Dendritic cell treated with granulocyte-macrophage colony-stimulating factor and Interleukin-4, amounts not matched to agents 40 ng/mL and 50 ng/mL, for 4 days (primary cell): Measurements from ENCODE around the gene HPS1.

ENCODE experiments used
- H3K27ac Mint-ChIP-seq: one replicate; pipeline ENCODE4 v1.8.0; 2022; ENCODE audit warnings: mild to moderate bottlenecking, mixed read lengths
- H3K27me3 Mint-ChIP-seq: one replicate; pipeline ENCODE4 v1.8.0; 2022; ENCODE audit warnings: mild to moderate bottlenecking, mixed read lengths
- H3K36me3 Mint-ChIP-seq: one replicate; pipeline ENCODE4 v1.8.0; 2022; ENCODE audit warnings: low read depth, mixed read lengths
- H3K4me1 Mint-ChIP-seq: one replicate; pipeline ENCODE4 v1.8.0; 2022; ENCODE audit warnings: low read depth, mixed read lengths
- H3K4me3 Mint-ChIP-seq: one replicate; pipeline ENCODE4 v1.8.0; 2022; ENCODE audit warnings: mild to moderate bottlenecking, moderate library complexity, mixed read lengths
- H3K9me3 Mint-ChIP-seq: one replicate; pipeline ENCODE4 v1.8.0; 2022; ENCODE audit warnings: mixed read lengths
- intact Hi-C: fragments of 100-400 bp; cut with micrococcal nuclease; formaldehyde crosslinking; loops from one replicate; pipeline ENCODE4 v1.15.0; 2022

Gene HPS1

DNA sequence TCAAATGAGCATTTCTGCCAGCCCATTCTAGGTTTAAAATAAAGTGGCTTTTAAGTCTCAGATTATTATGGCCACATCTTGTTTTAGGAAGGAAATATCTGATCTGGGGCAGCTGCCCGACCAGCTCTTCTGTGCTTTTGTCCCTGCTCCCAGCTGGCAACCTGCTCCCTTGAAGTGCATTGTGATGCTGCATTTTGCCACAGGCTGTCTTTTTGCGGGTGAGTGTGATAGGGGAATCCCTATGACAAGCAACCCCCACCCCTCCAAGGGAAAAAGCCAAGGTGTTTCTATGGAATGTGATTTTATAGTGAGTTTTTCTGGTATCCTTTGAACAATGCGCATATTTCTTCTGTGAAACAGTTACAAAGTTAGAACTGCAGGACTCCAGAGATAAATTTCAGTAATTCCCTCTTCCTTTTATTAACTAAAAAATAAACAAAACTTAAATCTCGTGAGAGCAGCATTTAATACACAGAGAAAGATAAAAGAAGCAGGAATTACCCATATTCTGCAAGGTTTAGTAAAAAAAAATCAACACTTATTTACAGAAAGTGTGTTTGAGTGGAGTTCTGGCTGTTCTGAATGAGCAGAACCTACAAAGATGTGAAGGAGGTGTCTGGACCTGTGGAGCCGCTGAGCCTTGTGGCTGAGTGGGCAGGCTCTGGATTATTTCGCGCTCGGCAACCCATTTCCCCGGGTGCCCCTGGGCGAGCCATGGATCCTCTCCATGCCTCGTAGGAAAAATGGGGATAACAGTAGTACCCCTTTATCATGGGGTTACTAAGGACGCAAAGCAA lies 10.1 kb upstream of the HPS1 start:
- Mint-ChIP-seq H3K36me3 (no peaks in the 10 kb centered on the region), H3K4me1 (peaks cover 12% of the 10 kb centered on the region), H3K27ac (no peak overlapping the region), H3K4me3 (no peak overlapping the region), H3K27me3 (peaks cover 24% of the 10 kb centered on the region), H3K9me3 (no peaks in the 10 kb centered on the region)
- intact Hi-C loops: no loop called here

DNA sequence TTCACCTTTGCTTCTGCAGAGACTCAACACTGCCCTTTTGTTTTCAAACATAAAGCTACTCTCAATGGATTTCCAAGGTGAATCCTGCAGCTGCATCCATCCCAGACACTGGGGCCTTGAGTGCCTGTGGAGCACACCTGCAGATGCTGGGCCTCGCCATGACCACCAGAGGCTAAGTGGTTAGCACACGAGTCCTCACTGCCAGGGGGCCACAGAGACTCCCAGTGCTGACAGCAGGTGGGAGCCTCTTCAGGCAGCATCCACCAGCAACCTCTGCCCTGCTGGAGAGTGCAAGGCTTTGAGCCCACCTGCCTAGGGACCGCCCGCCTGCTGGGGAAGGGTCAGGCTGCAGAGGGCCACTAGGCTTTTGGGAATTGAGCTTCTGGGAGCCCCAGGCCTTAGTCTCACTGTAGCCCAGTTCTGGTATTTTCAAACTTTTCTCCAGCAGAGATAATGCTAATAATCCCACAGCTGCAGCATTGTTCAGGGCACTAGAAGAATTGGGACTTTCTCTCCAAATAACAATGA lies 9.4 kb upstream of the HPS1 start:
- no peaks in the 10 kb centered on the region for H3K9me3 Mint-ChIP-seq
- H3K27ac Mint-ChIP-seq: no peak overlapping the region
- no peaks in the 10 kb centered on the region for H3K36me3 Mint-ChIP-seq
- peaks cover 12% of the 10 kb centered on the region for H3K4me1 Mint-ChIP-seq
- intact Hi-C loops: no loop called here
- no peak overlapping the region for H3K4me3 Mint-ChIP-seq
- H3K27me3 Mint-ChIP-seq: peaks cover 26% of the 10 kb centered on the region

- no peak overlapping the region for H3K4me3 Mint-ChIP-seq
- H3K27ac Mint-ChIP-seq: no peak overlapping the region
- peaks cover 13% of the 10 kb centered on the region for H3K4me1 Mint-ChIP-seq
- H3K36me3 Mint-ChIP-seq: no peaks in the 10 kb centered on the region
- H3K27me3 Mint-ChIP-seq: peaks cover 34% of the 10 kb centered on the region
- intact Hi-C loops: no loop called here
- no peaks in the 10 kb centered on the region for H3K9me3 Mint-ChIP-seq
These were observed 7.0 kb upstream of the HPS1 start for GRCh38 chr10:98453729-98454128.

DNA sequence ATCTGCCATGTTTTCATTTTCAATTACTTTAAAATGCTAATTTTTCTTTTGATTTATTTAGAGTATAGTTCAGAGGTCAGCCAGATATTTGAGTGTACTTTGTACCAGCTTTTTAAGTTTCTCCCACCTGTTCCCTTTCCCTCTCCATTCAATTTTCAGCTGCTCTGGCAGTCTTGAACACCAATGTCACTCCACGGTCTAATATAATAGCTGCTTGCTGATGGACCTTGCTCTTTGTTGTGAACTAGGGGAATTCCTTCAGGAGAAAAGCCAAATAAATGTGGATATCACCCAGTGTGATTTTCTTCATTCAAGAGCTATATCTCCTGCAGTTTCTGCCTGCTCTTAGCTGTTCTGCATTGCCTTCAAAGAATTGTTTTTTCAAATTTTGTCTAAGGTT lies 3.9 kb upstream of the HPS1 start:
- H3K27ac Mint-ChIP-seq: no peak overlapping the region
- intact Hi-C loops: no loop called here
- no peak overlapping the region for H3K4me3 Mint-ChIP-seq
- H3K36me3 Mint-ChIP-seq: peaks cover 9% of the 10 kb centered on the region
- peaks cover 26% of the 10 kb centered on the region for H3K4me1 Mint-ChIP-seq
- peaks cover 15% of the 10 kb centered on the region for H3K27me3 Mint-ChIP-seq
- H3K9me3 Mint-ChIP-seq: no peaks in the 10 kb centered on the region

- peaks cover 15% of the 10 kb centered on the region for H3K27me3 Mint-ChIP-seq
- peaks cover 23% of the 10 kb centered on the region for H3K36me3 Mint-ChIP-seq
- intact Hi-C loops: loop anchor here (10.0 kb wide), 1 partner anchor 184 kb away; the partner anchor contains the start of gene LOXL4
- peaks cover 39% of the 10 kb centered on the region for H3K4me1 Mint-ChIP-seq
- no peak overlapping the region for H3K4me3 Mint-ChIP-seq
- H3K9me3 Mint-ChIP-seq: no peaks in the 10 kb centered on the region
- H3K27ac Mint-ChIP-seq: no peak overlapping the region
These were observed 2.6 kb upstream of the HPS1 start for GRCh38 chr10:98449287-98449686.

DNA sequence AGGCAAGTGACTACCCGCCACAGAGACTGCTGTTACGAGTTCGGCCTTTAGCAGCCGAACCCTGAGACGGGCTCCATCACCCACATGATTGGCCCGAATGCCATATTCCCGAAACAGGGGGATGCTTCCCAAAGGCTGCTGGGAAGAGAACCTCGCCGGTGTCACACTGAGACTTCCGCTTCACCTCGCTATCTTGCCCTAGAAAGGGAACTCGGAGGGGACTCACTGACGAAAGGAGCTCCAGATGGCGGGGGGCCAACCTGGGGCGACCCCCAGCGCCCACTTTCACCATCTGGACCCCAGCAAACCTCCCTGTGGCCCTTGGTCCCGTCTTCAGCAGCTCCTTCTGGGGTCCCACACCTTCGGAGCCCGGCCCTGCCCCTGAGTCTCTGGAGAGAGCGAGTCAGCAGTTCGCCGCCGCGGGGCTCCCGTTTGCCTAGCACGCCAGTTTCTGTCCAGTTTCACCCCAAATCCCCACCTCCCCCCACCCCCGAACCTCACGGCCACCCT lies 529 bp downstream of the HPS1 start:
- H3K4me3 Mint-ChIP-seq: peak overlapping the region; percentile 93
- H3K36me3 Mint-ChIP-seq: peaks cover 53% of the 10 kb centered on the region
- H3K27ac Mint-ChIP-seq: peak overlapping the region; percentile 85
- no peaks in the 10 kb centered on the region for H3K9me3 Mint-ChIP-seq
- H3K4me1 Mint-ChIP-seq: peaks cover 66% of the 10 kb centered on the region
- peaks cover 10% of the 10 kb centered on the region for H3K27me3 Mint-ChIP-seq
- intact Hi-C loops: loop anchor here (10.0 kb wide), 1 partner anchor 181 kb away; the partner anchor contains the start of gene LOXL4

DNA sequence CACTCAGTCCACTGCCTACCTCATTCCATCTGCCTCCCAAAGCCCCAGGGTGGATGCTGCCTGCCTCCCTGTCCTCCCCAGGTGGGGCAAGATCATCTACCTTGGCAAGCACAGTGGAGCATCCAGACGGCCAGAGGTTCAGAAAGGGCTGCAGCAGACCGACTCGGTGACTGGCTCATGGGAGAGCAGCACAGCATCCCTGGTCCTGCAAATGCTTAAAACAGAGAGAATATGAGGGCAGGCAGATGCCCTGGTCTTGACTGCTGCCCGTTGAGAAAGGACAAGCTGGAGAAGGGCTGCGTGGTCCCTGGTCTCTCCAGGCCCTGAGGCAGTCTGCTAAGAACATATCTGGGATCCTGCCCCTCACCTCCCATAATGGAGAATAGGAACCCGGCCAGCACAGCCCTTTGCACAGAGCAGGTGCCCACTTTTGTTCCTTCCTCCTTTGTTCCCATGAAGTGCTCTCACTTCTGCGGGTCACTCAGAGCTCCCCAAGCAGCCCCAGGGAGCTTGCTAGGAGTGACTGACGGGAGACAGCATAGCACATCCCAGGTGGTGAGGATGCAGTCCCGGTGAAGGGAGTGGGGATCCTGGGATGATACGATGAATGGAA lies 1.4 kb downstream of the HPS1 start:
- Mint-ChIP-seq H3K4me1 (peaks cover 70% of the 10 kb centered on the region), H3K4me3 (peak overlapping the region; percentile 93), H3K9me3 (no peaks in the 10 kb centered on the region), H3K27me3 (peaks cover 4% of the 10 kb centered on the region), H3K27ac (peak overlapping the region; percentile 85), H3K36me3 (peaks cover 60% of the 10 kb centered on the region)
- intact Hi-C loops: loop anchor here (10.0 kb wide), 1 partner anchor 181 kb away; the partner anchor contains the start of gene LOXL4

GRCh38 chr10:98444314-98445006 lies 2.3 kb downstream of the HPS1 start:
- Mint-ChIP-seq H3K27ac (peak overlapping the region; percentile 85), H3K9me3 (peaks cover 8% of the 10 kb centered on the region), H3K27me3 (peaks cover under 1% of the 10 kb centered on the region), H3K4me1 (peaks cover 76% of the 10 kb centered on the region), H3K4me3 (peak overlapping the region; percentile 93), H3K36me3 (peaks cover 69% of the 10 kb centered on the region)
- intact Hi-C loops: loop anchor here (10.0 kb wide), 1 partner anchor 180 kb away; the partner anchor contains the start of gene LOXL4

DNA sequence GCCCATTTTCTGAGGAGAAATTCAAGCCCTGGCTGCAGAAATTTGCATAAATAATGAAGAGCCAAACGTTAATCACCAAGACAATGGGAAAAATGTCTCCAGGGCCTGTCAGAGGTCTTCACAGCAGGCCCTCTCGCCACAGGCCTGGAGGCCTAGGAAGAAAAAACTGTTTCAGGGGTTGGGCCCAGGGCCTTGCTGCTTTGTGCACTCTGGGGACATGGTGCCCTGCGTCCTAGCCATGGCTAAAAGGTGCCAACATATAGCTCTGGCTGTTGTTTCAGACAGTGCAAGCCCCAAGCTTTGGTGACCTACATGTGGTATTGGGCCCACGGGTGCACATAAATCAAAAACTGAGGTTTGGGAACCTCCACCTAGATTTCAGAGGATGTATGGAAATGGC lies 8.0 kb downstream of the HPS1 start:
- intact Hi-C loops: no loop called here
- Mint-ChIP-seq H3K4me3 (no peak overlapping the region), H3K27me3 (no peaks in the 10 kb centered on the region), H3K27ac (no peak overlapping the region), H3K36me3 (peaks cover 96% of the 10 kb centered on the region), H3K9me3 (peaks cover 8% of the 10 kb centered on the region), H3K4me1 (peaks cover 63% of the 10 kb centered on the region)

GRCh38 chr10:98436704-98437103 lies 10.0 kb downstream of the HPS1 start:
- intact Hi-C loops: no loop called here
- peaks cover 8% of the 10 kb centered on the region for H3K9me3 Mint-ChIP-seq
- no peak overlapping the region for H3K4me3 Mint-ChIP-seq
- no peaks in the 10 kb centered on the region for H3K27me3 Mint-ChIP-seq
- peaks cover 96% of the 10 kb centered on the region for H3K36me3 Mint-ChIP-seq
- H3K27ac Mint-ChIP-seq: no peak overlapping the region
- peaks cover 43% of the 10 kb centered on the region for H3K4me1 Mint-ChIP-seq

DNA sequence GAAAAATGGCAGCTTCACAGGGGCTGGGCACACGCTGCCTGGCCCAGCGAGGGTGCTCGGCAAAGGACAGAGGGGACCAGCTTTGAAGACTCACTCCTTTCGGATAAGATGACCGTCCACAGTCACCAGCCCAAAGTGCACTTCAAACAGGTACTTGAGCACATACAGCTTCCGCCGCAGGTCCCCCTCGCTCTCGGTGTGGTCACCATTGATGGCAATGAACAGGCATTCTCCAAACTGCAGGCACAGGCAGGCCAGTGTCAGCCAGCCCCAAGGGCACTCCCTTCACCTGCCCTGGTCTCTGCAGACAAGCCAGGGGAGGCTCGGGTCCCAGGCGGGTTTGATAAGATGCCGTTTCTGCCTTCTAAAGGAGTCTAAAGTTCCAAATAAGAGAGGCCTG lies 11.6 kb downstream of the HPS1 start:
- Mint-ChIP-seq H3K4me3 (no peak overlapping the region), H3K27me3 (no peaks in the 10 kb centered on the region), H3K36me3 (peaks cover 98% of the 10 kb centered on the region), H3K9me3 (peaks cover 7% of the 10 kb centered on the region), H3K27ac (no peak overlapping the region), H3K4me1 (peaks cover 39% of the 10 kb centered on the region)
- intact Hi-C loops: no loop called here

GRCh38 chr10:98433881-98434732 lies 12.6 kb downstream of the HPS1 start:
- H3K27me3 Mint-ChIP-seq: no peaks in the 10 kb centered on the region
- intact Hi-C loops: no loop called here
- peaks cover 98% of the 10 kb centered on the region for H3K36me3 Mint-ChIP-seq
- peaks cover 29% of the 10 kb centered on the region for H3K4me1 Mint-ChIP-seq
- H3K27ac Mint-ChIP-seq: no peak overlapping the region
- no peak overlapping the region for H3K4me3 Mint-ChIP-seq
- H3K9me3 Mint-ChIP-seq: no peaks in the 10 kb centered on the region

DNA sequence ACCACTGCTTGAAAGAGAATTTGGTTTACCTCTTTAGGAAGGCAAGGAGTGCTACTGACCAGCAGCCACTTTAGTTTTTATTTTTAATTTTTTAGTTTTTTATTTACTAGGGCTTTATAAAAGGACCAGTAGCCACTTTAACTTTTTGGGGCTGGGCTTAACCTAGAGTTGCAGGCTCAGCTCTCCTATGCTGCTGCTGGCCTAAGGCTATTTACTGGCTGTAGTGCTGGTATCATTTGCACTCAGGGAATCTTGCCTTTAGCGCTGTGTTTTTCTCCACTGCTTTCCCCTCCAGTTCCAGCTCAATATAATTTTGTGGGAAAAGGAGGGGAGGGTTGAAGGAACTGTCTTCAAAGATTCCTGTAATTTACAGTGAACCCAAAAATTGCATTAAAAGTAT lies 13.4 kb downstream of the HPS1 start:
- Mint-ChIP-seq H3K27me3 (no peaks in the 10 kb centered on the region), H3K4me3 (no peak overlapping the region), H3K27ac (no peak overlapping the region), H3K36me3 (peaks cover 98% of the 10 kb centered on the region), H3K4me1 (peaks cover 24% of the 10 kb centered on the region), H3K9me3 (no peaks in the 10 kb centered on the region)
- intact Hi-C loops: no loop called here
